CD4-positive, alpha-beta T cell treated with Interferon gamma for 1 hour (primary cell): ENCODE results near the gene PSTK.

Source experiments
- DNase-seq: peaks from one replicate; pipeline ENCODE4 v3.0.0-alpha.2; 2020

Gene PSTK

DNA sequence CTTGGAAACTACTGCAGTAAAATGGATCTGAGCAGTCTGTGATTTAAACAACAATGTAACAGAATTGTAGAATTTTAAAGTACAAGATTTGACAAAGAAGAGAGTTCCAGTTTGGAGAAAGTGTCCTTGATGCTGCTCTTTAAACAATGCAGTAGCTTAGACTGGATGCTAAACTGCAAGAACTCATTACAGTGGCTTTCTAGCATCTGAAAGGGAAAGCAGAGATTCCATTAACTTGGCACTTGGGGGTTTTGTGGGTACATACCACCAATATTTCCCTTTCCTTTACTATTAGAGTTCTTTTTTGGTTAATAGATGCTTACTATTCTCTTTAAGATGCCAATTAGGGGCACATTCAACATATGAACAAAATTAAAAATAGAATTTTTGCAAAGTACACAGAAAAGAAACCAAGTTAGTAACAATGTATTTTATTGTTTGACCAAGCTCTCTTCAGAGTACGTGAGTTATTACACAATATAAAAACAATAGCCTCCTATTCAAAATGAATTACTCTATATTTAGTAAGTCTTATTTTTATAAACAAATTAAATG lies 11.9 kb downstream of the PSTK start:
- DNase-seq, result no peak

DNA sequence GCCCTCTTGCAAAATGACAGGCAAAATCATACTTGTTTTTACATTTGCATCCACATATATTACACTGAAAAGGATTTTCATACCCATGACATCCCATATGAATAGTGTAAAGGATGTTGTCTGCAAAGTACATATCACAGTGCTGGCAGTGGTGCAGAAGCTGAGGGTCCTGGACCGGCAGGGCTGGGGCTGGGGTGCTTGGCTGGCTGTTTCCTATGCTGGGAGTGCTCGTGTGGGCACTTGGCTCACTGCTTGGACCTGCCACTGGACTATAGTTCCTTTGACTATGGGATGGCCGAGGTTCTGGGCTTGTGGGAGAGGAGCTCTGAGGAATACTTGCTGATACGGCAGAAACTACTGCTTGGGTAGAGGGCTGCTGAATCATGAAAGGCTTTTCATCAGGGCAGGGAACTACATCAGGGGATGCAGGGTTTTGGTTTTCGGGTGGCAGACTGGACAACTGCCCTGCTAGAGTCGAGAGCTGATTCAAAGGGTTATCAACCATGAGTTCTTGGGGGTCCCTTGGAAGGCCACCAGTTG lies 13.7 kb downstream of the PSTK start:
- DNase-seq, result no peak

DNA sequence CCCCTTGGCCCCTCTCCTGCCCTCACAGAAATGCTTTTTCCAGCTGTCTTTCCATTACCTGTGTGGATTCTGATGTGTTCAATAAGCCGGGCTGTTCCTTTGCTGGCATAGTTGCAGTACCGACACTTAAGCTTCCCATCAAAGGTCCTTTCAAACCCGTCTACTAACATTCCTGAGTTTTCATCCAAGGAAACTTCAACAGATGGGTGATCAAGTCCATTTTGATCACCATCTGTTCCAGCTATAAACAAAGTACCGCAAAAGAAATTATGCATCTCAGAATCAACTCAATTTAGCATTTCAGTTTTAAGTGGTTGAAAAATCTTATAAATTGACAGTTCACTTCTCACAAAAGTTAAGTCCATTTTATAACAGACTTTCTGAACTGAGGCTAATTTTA lies 15.7 kb downstream of the PSTK start:
- no peak for DNase-seq

DNA sequence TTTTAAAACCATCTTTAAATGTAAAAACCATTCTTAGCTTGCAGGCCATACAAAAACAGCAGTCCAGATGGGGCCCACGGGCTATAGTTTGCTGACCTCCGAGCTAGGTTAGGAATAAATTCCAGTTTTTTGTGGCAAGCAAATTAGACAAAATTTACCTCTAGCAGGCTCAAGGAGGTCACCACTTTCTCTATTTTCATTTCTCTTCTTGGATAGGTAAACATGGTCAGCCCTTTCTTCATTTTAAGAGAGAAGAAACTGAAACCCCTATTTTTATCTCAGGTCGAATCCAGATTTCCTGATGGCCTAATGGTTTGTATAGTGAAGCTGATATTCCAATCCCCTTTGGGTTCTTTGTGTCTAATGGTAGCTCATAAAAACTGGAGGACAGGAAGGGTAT lies 17.7 kb downstream of the PSTK start:
- no peak for DNase-seq

DNA sequence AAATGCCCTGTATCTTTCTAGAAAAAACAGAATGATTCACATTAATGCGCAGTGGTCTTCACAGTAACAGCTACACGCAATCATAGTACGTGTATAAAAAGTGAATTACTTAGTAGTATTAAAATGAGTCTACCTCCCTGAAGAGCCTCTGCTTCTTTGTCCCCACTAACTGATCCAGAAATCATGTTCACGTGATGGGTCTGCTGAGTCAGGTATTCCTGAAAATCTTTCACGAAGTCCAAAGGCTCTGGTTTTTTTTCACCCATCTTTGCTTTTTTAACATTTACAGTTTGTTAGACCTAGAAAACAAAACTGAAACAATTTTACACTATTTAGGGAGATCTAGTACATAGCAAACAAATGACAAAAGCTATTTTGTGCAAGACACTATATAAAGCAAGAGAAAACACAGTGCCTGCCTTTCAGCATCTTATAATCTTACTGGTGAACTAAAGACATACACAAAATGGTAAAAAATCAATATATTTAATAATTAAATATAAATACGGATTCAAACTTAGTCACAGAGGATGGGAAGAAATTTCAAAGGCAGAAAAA lies 18.2 kb downstream of the PSTK start:
- no peak for DNase-seq

DNA sequence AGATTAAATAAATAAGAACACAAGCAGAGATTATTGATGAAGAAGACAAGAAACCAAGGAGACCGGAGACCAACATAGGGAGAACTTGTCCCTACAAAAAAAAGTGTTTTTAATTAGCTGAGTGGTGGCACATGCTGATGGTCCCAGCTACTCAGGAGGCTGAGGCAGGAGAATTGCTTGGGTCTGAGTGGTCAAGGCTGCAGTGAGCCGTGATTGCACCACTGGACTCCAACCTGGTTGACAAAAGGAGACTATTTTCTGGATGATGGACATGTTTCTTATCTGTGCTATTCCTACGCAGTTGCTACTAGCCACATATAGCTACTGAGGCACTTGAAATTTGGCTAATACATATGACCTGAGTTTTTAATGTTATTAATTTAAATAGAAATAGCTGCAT lies 18.7 kb downstream of the PSTK start:
- no peak for DNase-seq

DNA sequence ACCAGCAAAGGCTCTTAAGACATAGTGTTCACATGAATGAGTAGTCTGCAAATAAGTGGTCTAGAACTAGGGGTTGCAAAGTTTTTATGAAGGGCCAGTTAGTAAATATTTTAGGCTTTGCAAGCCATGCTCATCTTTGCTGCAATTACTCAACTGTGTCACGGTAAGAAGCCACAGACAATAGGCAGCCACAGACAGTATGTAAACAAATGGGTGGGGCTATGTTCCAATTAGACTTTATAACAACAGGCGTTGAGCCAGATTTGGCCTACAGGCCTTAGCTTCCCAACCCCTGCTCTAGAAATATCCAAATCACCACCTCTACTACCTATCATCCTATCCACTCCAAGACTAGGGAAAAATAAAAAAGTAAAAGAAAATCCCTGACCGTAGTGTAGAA lies 19.1 kb downstream of the PSTK start:
- DNase-seq, result no peak

DNA sequence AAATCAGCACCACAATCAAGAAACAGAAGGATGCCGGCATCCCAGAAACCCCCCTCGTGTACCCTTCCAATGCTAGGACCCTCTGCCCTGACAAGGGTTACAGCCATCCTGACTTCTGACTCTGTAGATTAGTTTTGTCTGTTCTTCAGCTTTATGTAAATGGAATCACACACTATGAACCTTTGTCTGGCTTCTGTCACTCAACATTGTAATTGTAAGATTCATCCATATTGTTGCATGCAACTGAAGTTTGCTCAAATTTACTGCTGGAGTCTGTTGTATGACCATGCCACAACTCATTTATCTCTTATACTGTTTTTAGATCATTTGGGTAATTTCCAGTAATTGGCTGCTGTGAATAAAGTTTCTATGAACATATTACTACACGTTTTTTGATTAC lies 20.0 kb downstream of the PSTK start:
- DNase-seq, result no peak

DNA sequence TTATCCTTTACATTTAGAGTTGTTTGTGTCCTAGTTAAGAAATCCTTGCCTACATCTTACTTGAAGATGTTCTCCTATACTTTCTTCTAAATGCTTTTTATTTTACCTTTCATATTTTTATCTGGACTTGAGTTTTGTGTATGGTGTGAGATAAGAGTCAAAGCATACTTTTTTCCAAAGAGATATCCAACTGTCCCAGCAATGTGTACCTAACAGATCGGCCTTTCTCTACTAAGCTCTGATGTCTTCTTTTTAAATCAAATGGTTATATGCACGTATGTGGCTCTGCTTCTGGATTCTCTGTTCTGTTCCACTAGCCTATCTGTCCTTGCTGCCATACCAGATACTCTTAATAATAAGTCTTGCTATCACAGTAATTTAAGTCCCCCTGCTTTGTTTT lies 21.2 kb downstream of the PSTK start:
- no peak for DNase-seq

DNA sequence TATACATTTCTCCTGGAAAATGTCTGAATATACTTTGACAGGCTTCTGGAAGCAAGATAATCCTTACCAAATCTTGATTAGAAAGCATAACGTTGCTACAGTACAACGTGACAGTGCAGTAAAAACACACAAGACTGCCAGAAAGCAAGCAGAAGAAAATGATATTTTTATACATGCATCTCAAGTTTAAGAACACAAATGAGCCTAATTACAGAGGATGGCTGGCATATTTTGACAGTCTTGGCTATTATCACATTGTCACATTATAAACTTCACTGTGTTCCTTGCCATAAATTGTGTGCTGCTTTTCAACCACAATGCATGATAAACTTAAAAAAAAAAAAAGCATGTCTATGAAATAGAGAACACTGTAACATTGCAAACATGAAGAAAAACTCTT lies 24.1 kb downstream of the PSTK start:
- no peak for DNase-seq

DNA sequence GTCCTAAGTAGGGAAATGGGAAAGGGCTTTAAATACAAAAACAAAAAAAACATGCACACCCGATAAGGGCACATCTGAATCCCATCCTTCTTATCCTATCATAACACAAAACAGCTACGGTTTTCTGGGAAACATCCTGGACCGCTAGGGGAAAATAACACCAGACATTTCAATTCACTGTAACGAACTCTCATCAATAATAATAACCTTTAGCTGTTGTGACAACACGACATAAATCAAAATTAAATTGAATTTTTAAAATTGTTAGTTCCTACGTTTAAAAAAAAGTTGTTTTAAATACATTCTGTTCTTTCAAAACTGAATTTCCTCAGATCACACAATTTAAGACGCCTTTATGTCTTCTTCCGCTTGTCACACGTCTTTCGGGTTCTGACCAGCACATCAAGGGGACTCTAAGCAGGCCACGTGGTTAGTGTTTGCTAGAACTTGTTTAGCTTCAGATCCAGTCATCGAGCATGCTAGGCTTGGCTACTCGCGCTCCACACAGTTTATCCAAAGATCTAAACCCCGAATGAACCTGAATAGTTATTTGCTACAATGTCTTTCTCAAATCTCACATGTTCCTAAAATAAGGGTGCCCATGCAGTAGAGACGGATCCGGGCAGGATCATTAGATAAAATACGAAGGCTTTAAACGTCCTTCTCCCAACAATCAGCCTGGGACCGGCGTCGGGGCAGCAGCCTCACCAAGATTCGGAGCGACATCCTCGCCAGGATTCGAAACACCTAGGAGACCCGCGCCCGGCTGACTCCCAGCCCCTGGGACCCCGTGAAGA lies 27.6 kb downstream of the PSTK start:
- DNase-seq, result peak; percentile 57

DNA sequence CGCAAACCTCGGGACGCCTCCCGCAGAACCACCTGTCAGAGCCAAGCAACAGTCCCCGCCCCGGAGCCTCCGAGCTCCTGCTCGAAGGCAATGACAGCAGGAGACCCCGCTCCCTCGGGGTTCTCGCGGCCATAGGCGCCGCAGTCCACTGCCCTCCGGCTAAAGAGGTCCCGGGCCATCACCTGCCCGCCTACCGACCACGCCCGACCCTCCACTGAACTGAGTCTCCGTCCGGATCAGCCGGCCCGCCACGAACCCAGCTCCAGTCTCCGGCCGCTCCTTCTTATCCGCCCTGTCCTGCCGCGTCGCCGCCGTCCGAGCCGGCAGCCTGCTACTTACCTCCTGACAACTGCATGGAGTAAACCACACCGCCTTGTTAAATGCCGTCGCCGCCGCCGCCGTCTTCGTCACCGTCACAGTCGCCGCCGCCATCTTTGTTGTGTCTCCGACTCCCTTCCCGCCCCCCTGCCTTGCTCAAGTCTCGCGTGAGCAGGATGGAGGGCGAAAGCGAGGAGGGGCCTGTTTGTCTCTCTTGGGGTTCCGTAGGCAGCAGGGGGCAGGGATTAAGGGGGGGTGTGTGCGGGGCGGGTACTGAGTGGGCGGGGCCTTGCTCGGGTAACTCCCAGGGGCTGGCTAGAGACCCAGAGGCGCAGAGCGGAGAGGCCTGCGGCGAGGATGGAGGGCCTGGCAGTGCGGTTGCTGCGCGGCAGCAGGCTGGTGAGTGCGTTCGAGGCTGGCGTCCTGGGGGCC lies 28.3 kb downstream of the PSTK start, which contains the start of the genes ACADSB and IKZF5:
TSS of gene ACADSB (plus strand) at position 652 of the 750 bp plus-strand sequence. CDS start at position 676, 24 bp downstream.
TSS of gene IKZF5 (minus strand) at position 441 of the 750 bp plus-strand sequence. CDS start 10,170 bp downstream, outside the sequence.
- peak; percentile 97 for DNase-seq

DNA sequence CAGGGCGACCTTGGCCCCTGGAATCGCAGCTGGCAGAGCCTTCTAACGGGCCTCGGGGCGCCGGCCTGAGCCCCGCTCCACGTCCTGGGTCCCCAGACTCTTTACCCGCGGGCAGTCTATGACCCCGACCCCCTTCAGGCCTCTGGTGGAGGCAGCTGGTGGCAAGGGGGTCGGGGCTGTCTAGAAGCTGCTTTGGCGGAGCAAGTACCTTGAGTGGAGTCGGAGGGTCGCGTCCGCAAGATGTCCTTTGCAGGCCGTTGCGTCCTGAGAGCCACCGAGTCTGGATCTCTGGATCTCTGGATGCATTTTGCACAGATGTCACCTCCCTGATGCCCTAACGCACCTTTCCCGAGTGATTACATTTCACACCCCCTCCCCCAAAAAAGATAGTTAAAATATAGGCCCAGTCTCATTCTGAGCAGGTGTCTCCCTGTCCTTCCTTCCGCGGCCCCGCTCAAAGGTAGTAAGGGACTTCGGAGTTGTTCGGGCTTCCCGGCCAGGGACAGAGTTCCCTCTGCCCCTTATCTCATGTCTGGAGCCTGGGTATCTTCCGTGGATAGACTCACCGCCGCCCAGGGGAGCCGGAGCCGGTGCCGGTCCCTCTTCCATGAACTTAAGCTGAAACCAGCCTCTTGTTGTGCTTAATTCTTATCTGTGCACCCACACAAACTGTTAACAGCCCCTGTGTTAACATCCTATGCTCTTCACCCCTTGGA lies 29.1 kb downstream of the PSTK start:
- no peak for DNase-seq

DNA sequence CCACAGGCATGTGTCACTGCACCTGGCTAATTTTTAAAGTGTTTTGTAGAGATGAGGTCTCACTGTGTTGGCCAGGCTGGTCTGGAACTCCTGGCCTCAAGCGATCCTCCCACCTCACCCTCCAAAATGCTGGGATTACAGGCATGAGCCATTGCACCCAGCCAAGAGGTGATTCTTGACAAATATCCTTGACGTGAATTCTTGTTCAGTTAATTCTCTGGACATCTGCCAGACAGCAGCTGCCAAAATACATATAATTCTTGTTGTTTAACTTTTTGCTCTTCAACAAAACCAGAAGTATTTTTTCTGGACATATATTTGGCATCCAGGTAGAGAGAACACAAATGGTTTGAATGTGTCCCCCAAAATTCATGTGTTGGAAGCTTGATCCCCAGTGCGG lies 31.8 kb downstream of the PSTK start:
- no peak for DNase-seq

DNA sequence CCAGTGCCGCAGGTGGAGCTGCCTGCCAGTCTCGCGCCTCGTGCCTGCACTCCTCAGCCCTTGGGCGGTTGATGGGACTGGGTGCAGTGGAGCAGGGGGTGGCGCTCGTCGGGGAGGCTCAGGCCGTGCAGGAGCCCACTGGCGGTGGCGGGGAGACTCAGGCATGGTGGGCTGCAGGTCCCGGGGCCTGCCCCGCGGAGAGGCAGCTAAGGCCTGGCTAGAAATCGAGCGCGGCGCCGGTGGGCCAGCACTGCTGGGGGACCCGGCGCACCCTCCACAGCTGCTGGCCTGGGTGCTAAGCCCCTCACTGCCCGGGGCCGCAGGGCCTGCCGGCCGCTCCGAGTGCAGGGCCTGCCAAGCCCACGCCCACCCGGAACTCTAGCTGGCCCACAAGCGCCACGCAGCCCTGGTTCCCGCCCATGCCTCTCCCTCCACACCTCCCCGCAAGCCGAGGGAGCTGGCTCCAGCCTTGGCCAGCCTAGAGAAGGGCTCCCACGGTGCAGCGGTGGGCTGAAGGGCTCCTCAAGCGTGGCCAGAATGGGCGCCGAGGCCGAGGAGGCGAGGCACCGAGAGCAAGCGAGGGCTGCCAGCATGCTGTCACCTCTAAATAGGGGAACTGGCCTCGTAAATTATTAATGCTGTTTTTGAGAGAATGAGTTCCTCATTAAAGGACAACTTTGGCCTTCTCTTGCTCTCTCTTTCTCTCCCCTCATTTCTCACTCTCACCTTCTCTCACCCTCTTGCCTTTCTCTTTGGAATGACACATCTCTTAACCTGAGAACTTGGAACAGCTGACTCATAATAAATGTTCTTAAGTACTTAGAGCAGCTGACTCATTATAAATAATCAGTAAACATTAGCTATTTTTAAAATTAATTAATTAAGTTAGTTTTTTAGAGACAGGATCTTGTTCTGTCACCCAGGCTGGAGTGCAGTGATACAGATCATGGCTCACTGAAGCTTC lies 33.5 kb downstream of the PSTK start:
- DNase-seq, result no peak

DNA sequence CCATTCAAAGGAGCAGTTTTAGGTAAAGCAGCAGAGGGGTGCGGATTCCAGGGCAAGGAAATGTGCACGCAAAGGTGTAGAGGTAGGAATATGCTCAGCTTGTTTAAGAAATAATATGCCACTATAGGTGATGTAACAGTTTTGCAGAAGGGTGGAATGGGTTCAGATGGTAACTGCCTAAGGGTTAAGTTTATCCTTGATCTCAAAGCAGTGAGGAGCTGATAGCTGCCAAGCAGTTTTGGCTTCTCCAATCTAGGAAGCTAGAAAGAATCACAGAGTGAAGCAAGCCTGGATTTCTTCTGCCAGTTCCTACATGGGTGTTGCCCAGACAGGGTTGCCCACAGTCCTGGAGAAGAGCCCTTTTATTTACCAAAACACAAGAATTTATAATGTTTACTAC lies 34.6 kb downstream of the PSTK start:
- DNase-seq, result no peak

DNA sequence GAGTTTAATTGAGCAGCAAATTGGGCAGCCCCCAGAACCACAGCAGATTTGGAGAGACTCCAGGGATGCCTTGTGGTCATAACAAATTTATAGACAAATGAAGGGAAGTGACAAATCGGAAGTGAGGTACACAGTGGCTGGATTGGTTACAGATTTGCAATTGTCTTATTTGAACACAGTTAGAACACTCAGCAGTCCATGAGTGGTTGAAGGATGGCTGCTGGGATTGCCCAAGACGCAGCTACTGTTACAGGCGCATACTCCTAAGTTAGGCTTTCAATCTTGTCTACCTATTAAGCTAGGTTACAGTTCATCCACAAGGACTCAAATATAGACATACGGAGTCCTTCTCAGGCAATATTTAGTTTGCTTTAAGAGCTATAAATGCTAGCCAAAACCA lies 36.0 kb downstream of the PSTK start:
- DNase-seq, result no peak

DNA sequence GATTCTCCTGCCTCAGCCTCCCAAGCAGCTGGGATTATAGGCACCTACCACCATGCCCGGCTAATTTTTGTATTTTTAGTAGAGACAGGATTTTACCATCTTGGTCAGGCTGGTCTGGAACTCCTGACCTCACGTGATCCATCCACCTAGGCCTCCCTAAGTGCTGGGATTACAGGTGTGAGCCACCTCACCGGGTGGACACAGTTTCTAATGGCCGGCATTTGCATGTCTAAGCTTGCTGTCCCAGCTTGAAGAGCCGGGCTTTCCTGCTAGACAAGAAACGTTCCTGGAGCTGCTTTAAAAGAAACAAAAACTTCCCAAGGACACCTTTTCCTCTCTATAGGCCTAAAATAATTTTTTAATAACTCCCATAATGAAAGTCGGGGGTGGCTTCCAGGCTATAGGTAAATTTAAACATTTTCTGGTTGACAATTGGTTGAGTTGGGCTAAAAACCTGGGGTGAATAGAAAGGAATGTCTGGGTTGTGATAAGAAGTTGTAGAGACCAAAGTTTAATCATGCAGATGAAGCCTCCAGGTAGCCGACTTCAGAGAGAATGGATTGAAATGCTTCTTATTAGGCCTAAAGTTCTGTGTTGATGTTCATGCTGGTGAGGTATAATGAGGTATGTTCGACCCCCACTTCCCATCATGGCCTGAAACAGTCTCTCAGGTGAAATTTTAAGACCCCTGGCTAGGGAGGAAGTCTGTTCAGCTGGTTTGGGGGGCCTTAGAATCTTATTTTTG lies 37.4 kb downstream of the PSTK start:
- no peak for DNase-seq

DNA sequence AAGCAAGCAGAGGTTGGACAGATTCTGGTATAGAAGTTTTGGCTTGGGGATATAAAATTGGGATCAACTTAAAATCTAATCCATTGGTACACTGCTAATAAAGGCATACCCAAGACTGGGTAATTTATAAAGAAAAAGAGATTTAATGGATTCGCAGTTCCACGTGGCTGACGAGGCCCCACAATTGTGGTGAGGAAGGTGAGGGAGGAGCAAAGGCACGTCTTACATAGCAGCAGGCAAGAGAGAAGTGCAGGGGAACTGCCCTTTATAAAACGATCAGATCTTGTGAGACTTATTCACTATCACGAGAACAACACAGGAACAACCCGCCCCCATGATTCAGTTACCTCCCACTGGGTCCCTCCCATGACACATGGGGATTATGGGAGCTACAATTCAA lies 38.3 kb downstream of the PSTK start:
- no peak for DNase-seq

DNA sequence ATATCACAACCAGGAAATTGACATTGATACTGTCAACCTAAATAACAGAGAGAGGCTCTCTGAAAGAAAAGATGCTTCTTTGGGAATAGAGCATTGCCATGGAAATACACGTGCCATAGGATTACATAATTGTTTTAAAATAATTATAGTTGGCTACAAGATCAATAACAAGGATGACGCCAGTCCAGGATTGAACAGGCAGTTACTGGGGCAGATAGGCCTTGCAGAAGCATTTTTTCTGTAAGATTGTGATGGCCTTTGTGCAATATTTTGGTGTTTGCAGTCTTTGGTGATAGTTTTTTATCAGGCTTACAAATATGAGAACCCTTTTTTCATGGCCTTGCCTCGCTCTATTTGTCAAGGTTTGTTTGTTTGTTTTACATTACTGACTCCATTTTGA lies 39.1 kb downstream of the PSTK start:
- DNase-seq, result no peak
